NOMO-1 (cell line): ENCODE data around the gene HNRNPCL2.
"Not testable (repeated sequence)": the region's sequence is repeated elsewhere in the genome, so short reads cannot be mapped to it uniquely, and the experiment has no call there.

Source experiments
- DNase-seq, 2 experiments: peaks; one replicate each; lab custom pipeline; 2025; ENCODE audit not compliant: unreplicated experiment in 2 of 2; lab: John Stamatoyannopoulos, UW

The HNRNPCL2 gene

DNA sequence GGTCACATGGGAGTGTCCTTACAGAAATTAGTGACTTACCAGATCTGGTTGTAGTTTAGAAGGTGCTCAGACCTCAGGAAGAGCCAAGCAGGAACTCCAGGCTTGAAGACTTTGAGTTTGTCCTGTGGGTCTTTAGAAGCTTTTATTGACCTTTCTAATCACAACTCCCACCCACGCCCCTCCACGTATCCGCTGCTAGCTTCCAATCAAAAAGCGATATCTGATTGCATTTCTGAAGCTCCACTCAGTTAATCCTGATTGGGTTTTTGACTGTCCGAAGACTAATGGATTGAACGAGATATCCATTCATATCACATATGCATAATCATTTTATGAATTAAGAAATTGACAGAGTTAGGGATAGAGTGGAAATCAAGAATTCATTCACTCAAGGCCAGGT, at the start of gene HNRNPCL2:
Gene HNRNPCL2, minus strand, starts transcription at position 101 of the 400 bp plus-strand sequence. CDS start 454 bp downstream, outside the sequence.
- not testable (repeated sequence) for DNase-seq

GRCh38 chr1:13165531-13165930, 48.9 kb upstream of the HNRNPCL2 start, which contains the start of gene HNRNPCL4:
TSS of gene HNRNPCL4 (minus strand) at chr1:13165631. CDS start at chr1:13165467, 164 bp downstream.
- DNase-seq, result not testable (repeated sequence)

GRCh38 chr1:13155909-13156308, 39.3 kb upstream of the HNRNPCL2 start, which contains the start of gene PRAMEF26:
TSS of gene PRAMEF26 (minus strand) at chr1:13156009. CDS start at chr1:13153095, 2,914 bp downstream.
- DNase-seq, result not testable (repeated sequence)

DNA sequence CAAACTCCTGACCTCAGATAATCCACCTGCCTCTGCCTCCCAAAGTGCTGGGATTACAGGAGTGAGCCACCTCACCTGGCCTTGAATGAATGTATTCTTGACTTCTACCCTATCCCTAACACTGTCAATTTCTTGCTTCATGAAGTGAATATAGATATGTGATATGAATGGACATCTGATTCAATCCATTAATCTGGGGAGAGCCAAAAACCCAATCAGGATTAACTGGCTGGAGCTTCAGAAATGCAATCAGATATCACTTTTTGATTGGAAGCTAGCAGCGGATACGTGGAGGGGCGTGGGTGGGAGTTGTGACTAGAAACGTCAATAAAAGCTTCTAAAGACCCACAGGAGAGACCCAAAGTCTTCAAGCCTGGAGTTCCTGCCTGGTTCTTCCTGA, 46.2 kb downstream of the HNRNPCL2 start, which contains the start of gene PRAMEF25:
Gene PRAMEF25, plus strand, starts transcription at position 301 of the 400 bp plus-strand sequence. CDS start 2,920 bp downstream, outside the sequence.
- DNase-seq, result not testable (repeated sequence)
